ENCODE results near the gene NHEJ1. TPM values are rescaled to one million over a fixed set of nuclear protein-coding genes. Genes with fewer than 3 reads are reported as not detected.

Gene NHEJ1
- total RNA-seq, 1 donor from 2014 or later, result 19.6 TPM

DNA sequence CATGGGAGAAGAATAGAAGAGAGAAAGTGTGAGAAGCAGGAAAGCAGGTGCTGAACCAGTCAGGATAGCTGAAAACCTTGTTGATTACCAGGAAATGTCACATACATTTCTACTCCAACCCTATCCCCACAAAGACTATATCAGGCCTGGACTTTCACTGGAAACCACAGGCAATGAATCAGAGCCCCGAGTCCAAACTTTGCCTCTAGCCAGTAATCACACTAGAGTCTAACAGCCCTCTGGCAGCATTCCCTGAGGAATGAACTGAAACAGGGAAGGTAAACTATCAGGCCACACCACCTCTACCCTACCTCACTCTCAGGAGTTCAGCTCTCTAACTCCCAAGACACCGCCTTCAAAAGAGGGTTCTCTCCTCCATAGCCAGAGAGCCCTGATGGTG is 81.2 kb downstream of the NHEJ1 start:
- no peaks in the 10 kb centered on the region for H3K4me1 Mint-ChIP-seq (ENCODE audit: unreplicated experiment)
- TF ChIP-seq, protein P1, sequence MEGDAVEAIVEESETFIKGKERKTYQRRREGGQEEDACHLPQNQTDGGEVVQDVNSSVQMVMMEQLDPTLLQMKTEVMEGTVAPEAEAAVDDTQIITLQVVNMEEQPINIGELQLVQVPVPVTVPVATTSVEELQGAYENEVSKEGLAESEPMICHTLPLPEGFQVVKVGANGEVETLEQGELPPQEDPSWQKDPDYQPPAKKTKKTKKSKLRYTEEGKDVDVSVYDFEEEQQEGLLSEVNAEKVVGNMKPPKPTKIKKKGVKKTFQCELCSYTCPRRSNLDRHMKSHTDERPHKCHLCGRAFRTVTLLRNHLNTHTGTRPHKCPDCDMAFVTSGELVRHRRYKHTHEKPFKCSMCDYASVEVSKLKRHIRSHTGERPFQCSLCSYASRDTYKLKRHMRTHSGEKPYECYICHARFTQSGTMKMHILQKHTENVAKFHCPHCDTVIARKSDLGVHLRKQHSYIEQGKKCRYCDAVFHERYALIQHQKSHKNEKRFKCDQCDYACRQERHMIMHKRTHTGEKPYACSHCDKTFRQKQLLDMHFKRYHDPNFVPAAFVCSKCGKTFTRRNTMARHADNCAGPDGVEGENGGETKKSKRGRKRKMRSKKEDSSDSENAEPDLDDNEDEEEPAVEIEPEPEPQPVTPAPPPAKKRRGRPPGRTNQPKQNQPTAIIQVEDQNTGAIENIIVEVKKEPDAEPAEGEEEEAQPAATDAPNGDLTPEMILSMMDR (conservative IDR thresholded peaks at IDR 0.05), result no peak
- no peak overlapping the region for H3K4me3 Mint-ChIP-seq
- no peak overlapping the region for H3K27ac Mint-ChIP-seq
- DNase-seq (ENCODE audit: extremely low spot score, unreplicated experiment), result no peak
- peaks cover 7% of the 10 kb centered on the region for H3K36me3 Mint-ChIP-seq
- no peaks in the 10 kb centered on the region for H3K9me3 Mint-ChIP-seq
- peaks cover 3% of the 10 kb centered on the region for H3K27me3 Mint-ChIP-seq

DNA sequence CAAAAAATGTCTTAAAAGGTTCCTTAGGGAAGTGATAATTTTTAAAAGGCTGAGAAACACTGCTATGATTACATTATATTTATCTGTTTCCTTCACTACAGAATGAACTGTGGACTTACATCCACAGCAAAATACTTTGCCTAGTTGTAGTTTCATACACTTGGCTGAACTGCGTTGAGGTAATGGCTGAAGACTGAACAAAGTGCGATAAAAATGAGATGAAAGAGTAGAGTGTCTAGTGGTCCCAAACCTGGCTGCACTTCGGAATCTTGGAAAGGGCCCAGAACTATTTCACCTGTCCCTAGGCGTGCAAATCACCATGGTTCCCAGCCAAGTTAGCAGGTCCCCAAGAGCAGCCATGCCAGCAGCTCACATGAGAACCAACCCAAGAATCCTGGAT is 81.7 kb downstream of the NHEJ1 start:
- TF ChIP-seq, protein P1 (conservative IDR thresholded peaks at IDR 0.05), result no peak
- Mint-ChIP-seq H3K4me3 (no peak overlapping the region), H3K4me1 (ENCODE audit: unreplicated experiment) (no peaks in the 10 kb centered on the region), H3K27ac (no peak overlapping the region), H3K36me3 (peaks cover 7% of the 10 kb centered on the region), H3K27me3 (peaks cover 3% of the 10 kb centered on the region), H3K9me3 (no peaks in the 10 kb centered on the region)
- DNase-seq (ENCODE audit: extremely low spot score, unreplicated experiment), result no peak

DNA sequence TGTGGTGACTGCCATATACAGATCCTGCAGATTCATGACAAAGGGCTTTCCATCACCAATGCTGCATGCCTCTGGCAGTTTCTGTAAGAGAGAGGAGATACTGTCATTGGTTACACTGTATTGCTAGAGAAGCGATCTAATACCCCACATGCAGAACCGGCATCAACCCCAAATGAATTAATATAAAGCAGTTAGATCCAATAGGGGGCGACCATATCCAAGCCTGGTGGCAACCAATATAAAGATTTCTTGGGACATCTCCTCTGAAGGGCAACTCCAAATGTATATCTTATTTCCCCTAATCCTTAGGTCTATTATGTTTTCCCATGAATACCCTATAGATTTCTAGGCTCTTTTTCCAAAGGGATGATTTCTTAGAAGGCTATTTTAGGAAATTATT is 82.5 kb downstream of the NHEJ1 start:
- Mint-ChIP-seq H3K4me1 (ENCODE audit: unreplicated experiment) (no peaks in the 10 kb centered on the region), H3K27ac (no peak overlapping the region), H3K9me3 (no peaks in the 10 kb centered on the region), H3K27me3 (peaks cover 3% of the 10 kb centered on the region), H3K36me3 (peaks cover 7% of the 10 kb centered on the region), H3K4me3 (no peak overlapping the region)
- TF ChIP-seq, protein P1 (conservative IDR thresholded peaks at IDR 0.05), result no peak
- no peak for DNase-seq (ENCODE audit: extremely low spot score, unreplicated experiment)

DNA sequence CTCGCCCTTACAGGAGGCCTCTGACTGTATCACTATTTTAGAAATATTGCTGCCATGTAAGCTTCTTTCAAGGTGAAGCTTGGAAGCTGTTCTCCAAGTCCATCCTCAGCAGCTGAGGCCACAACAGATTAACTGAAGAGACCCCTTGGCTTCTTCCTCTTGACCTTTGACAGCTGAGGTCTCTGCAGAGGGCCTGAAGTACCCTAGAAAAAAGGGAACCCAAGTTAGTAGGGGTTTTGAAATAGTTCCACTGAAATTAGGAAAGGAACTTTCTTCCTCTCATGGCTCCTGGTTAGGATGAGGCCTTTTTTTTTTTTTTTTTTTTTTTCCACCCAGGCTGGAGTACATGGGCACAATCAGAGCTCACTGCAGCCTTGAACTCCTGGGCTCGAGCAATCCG is 84.4 kb downstream of the NHEJ1 start:
- Mint-ChIP-seq H3K27me3 (no peaks in the 10 kb centered on the region), H3K4me3 (no peak overlapping the region), H3K9me3 (no peaks in the 10 kb centered on the region), H3K4me1 (ENCODE audit: unreplicated experiment) (no peaks in the 10 kb centered on the region), H3K27ac (no peak overlapping the region), H3K36me3 (peaks cover 7% of the 10 kb centered on the region)
- DNase-seq (ENCODE audit: extremely low spot score, unreplicated experiment), result no peak
- TF ChIP-seq, protein P1 (conservative IDR thresholded peaks at IDR 0.05), result no peak

DNA sequence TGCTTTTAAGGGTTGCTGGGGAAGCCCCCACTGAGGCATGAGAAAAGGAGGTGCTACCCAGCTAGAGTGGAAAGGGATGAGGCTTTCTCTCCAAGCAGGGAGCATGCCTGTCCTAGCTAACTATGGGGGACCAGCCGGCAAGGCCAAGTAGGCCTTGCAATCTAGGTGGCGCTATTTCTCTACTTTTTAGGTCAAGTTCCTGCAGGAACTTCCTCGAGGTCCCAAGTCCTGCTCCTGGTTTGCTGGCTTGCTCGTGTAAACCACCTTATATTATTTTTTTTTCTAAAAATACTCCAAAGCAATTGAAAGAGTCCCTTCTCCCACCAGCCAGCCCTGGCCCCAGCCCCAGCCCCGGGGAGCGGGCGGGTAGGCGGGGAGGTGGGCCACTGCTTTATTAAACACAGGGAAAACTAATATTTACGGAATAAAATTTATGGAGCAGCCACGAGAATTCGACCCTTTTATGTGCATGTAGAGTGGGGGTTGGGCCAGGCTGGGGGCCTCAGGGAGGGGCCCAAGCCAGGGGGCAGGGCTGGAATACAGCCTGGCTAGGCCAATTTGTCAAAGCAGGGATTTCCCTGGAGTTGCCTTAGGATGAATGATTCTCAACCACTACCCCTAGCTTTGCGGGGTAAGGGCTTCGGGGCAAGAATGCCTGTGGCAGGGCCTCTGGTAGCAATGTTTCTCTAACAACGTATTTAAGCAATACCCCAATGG is 87.0 kb downstream of the NHEJ1 start:
- no peaks in the 10 kb centered on the region for H3K4me1 Mint-ChIP-seq (ENCODE audit: unreplicated experiment)
- H3K4me3 Mint-ChIP-seq, result no peak overlapping the region
- no peaks in the 10 kb centered on the region for H3K27me3 Mint-ChIP-seq
- no peaks in the 10 kb centered on the region for H3K9me3 Mint-ChIP-seq
- TF ChIP-seq, protein P1 (conservative IDR thresholded peaks at IDR 0.05), result peak; percentile 73
- peak overlapping the region; percentile 36 for H3K27ac Mint-ChIP-seq
- peaks cover 7% of the 10 kb centered on the region for H3K36me3 Mint-ChIP-seq
- no peak for DNase-seq (ENCODE audit: extremely low spot score, unreplicated experiment)
